Ishikawa (cell line): ENCODE data around the gene TMEM87B.

Experiments used
- CEBPB ChIP-seq: IDR thresholded peaks from 2 replicates; pipeline ENCODE4 v1.6.1; 2012
- EGR1 ChIP-seq: IDR thresholded peaks from 2 replicates; pipeline ENCODE4 v1.6.1; 2012
- EP300 ChIP-seq: IDR thresholded peaks from 2 replicates; pipeline ENCODE4 v1.6.1; 2012; ENCODE audit warnings: borderline replicate concordance
- FOXM1 ChIP-seq: IDR thresholded peaks from 2 replicates; pipeline ENCODE4 v1.6.1; 2012; ENCODE audit warnings: low read depth, borderline replicate concordance
- MAX ChIP-seq: IDR thresholded peaks from 2 replicates; pipeline ENCODE4 v1.6.1; 2012
- NFIC ChIP-seq: IDR thresholded peaks from 2 replicates; pipeline ENCODE4 v1.6.1; 2012
- RAD21 ChIP-seq: IDR thresholded peaks from 2 replicates; pipeline ENCODE4 v1.6.1; 2012; ENCODE audit warnings: low read depth
- REST ChIP-seq: IDR thresholded peaks from 2 replicates; pipeline ENCODE4 v1.6.1; 2012; ENCODE audit warnings: low read depth, mild to moderate bottlenecking
- TAF1 ChIP-seq: IDR thresholded peaks from 2 replicates; pipeline ENCODE4 v1.6.1; 2012; ENCODE audit warnings: low read depth, mild to moderate bottlenecking
- TCF12 ChIP-seq: IDR thresholded peaks from 2 replicates; pipeline ENCODE4 v1.6.1; 2012; ENCODE audit warnings: low read depth
- TEAD4 ChIP-seq: IDR thresholded peaks from 2 replicates; pipeline ENCODE4 v1.6.1; 2012
- YY1 ChIP-seq: IDR thresholded peaks from 2 replicates; pipeline ENCODE4 v1.6.1; 2012; ENCODE audit warnings: low read depth
- ZBTB7A ChIP-seq: IDR thresholded peaks from 2 replicates; pipeline ENCODE4 v1.6.1; 2012; ENCODE audit warnings: low read depth

- no peak for TF ChIP-seq TAF1
- no peak for TF ChIP-seq FOXM1
- TF ChIP-seq REST: no peak
- TF ChIP-seq EP300: no peak
- no peak for TF ChIP-seq MAX
- no peak for TF ChIP-seq RAD21
- no peak for TF ChIP-seq YY1
- no peak for TF ChIP-seq TCF12
- TF ChIP-seq TEAD4: no peak
- no peak for TF ChIP-seq NFIC
- TF ChIP-seq ZBTB7A: no peak
- TF ChIP-seq CEBPB: no peak
- TF ChIP-seq EGR1: no peak
Observed at GRCh38 chr2:112074506-112074905, 19.4 kb downstream of the TMEM87B start.
